GM19397 (cell line): ENCODE results near the gene TIGD6.
"Not testable (repeated sequence)": the region's sequence is repeated elsewhere in the genome, so short reads cannot be mapped to it uniquely, and the experiment has no call there.

Source experiments
- ATAC-seq: cut with Tn5 transposase; IDR thresholded peaks from one replicate; pipeline ENCODE4 v1.9.1; 2021; ENCODE audit warnings: mild to moderate bottlenecking, moderate library complexity; ENCODE audit not compliant: unreplicated experiment

The TIGD6 gene

GRCh38 chr5:150000256-150000989 lies at the start of gene TIGD6, which contains the start of gene HMGXB3:
Gene TIGD6 (minus strand): TSS chr5:150000654. CDS start chr5:149996348, 4,306 bp downstream.
Gene HMGXB3 (plus strand): TSS chr5:150000739. CDS start chr5:150004853, 4,114 bp downstream.
- ATAC-seq, result peak; percentile 92

GRCh38 chr5:150046031-150046430 lies 45.6 kb upstream of the TIGD6 start:
- no peak for ATAC-seq

GRCh38 chr5:150045549-150045948 lies 45.1 kb upstream of the TIGD6 start:
- ATAC-seq, result no peak

GRCh38 chr5:150044712-150045111 lies 44.3 kb upstream of the TIGD6 start:
- no peak for ATAC-seq

- no peak for ATAC-seq
Observed at GRCh38 chr5:150044329-150044681, 43.9 kb upstream of the TIGD6 start.

GRCh38 chr5:150043657-150044328 lies 43.3 kb upstream of the TIGD6 start:
- no peak for ATAC-seq

GRCh38 chr5:150042459-150042858 lies 42.0 kb upstream of the TIGD6 start:
- no peak for ATAC-seq

- no peak for ATAC-seq
Observed at GRCh38 chr5:150038547-150038946, 38.1 kb upstream of the TIGD6 start.

GRCh38 chr5:150036513-150036912 lies 36.1 kb upstream of the TIGD6 start:
- no peak for ATAC-seq

GRCh38 chr5:150035139-150035895 lies 34.9 kb upstream of the TIGD6 start:
- peak; percentile 85 for ATAC-seq

GRCh38 chr5:150034662-150035061 lies 34.2 kb upstream of the TIGD6 start:
- no peak for ATAC-seq

- ATAC-seq, result no peak
Observed at GRCh38 chr5:150033334-150033733, 32.9 kb upstream of the TIGD6 start.

- ATAC-seq, result not testable (repeated sequence)
Observed at GRCh38 chr5:150028047-150028446, 27.6 kb upstream of the TIGD6 start.

- ATAC-seq, result no peak
Observed at GRCh38 chr5:150026682-150027172, 26.3 kb upstream of the TIGD6 start.

GRCh38 chr5:150024346-150024984 lies 24.0 kb upstream of the TIGD6 start:
- ATAC-seq, result no peak

GRCh38 chr5:150023136-150023535 lies 22.7 kb upstream of the TIGD6 start:
- ATAC-seq, result no peak

GRCh38 chr5:150022681-150023080 lies 22.2 kb upstream of the TIGD6 start:
- ATAC-seq, result no peak

GRCh38 chr5:150022158-150022531 lies 21.7 kb upstream of the TIGD6 start:
- ATAC-seq, result no peak

- ATAC-seq, result no peak
Observed at GRCh38 chr5:150021491-150022157, 21.2 kb upstream of the TIGD6 start.

- ATAC-seq, result no peak
Observed at GRCh38 chr5:150020249-150020648, 19.8 kb upstream of the TIGD6 start.
